Mononuclear cell (primary cell): ENCODE data around the gene MGAT4A. TPM values are rescaled to one million over a fixed set of nuclear protein-coding genes. Genes with fewer than 3 reads are reported as not detected.
A peak's percentile ranks its signal among the peaks of the same experiment; 100 is the strongest.
"Not testable (repeated sequence)": the region's sequence is repeated elsewhere in the genome, so short reads cannot be mapped to it uniquely, and the experiment has no call there.

Experiments used
- H3K27me3 ChIP-seq: 2 replicates; pipeline ENCODE4 v1.6.0; 2011; ENCODE audit warnings: low read length, control low read depth; ENCODE audit not compliant: insufficient read depth
- H3K4me1 ChIP-seq: 2 replicates; pipeline ENCODE4 v1.5.1; 2011; ENCODE audit warnings: mild to moderate bottlenecking, low read length, control low read depth; ENCODE audit not compliant: insufficient read depth
- H3K4me3 ChIP-seq: 2 replicates; pipeline ENCODE4 v1.5.1; 2011; ENCODE audit warnings: mild to moderate bottlenecking, low read length, moderate library complexity
- H3K9me3 ChIP-seq: 2 replicates; pipeline ENCODE4 v1.5.1; 2011; ENCODE audit warnings: low read depth, mild to moderate bottlenecking, control low read depth, low read length
- total RNA-seq: library from RNA; depleted of rRNA; stranded (reverse); fragments of >200 nt; gene quantifications from one replicate; pipeline ENCODE4 v1.2.3, GENCODE V29; 2012

MGAT4A gene
- total RNA-seq, 1 donor = 207 TPM

DNA sequence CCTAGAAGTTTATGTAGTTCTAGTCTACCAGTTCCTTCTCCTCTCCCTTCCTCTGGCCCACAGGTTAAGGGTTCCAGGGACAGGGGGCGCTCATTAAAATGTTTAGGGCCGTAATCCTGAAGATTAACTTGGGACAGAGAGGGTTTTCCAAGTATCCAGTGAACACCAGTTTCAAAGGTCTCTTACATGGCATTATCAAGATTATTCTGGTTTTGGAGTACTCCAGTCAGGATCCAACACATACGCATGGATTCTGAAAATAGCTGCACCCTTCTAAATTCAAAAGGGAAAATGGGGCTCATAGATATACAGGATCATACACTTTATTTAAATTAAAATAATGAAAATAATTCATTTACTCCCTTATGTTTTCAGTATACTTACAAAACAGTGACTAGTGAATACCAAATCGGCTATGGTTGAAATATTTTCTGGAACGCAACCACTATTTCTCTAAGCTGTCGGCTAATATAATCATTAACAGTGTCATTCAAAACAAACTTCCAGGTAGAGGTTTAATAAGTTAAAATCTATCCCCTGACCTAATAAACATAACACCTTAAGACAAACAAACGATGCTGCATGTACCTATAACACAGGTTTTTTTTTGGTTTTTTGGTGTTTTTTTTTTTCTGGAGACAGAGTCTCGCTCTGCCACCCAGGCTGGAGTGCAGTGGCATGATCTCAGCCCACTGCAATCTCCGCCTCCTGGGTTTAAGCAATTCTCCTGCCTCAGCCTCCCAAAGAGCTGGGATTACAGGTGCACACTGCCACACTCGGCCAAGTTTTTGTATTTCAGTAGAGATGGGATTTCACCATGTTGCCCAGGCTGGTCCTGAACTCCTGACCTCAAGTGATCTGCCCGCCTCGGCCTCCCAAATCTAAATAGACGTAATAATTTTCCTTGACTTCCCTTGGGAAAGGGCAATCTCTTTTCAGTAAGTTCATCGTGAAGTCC is 44.7 kb downstream of the MGAT4A start:
- peaks cover 20% of the 10 kb centered on the region for H3K4me1 ChIP-seq
- no peaks in the 10 kb centered on the region for H3K9me3 ChIP-seq
- H3K4me3 ChIP-seq = no peak overlapping the region
- H3K27me3 ChIP-seq = no peaks in the 10 kb centered on the region

DNA sequence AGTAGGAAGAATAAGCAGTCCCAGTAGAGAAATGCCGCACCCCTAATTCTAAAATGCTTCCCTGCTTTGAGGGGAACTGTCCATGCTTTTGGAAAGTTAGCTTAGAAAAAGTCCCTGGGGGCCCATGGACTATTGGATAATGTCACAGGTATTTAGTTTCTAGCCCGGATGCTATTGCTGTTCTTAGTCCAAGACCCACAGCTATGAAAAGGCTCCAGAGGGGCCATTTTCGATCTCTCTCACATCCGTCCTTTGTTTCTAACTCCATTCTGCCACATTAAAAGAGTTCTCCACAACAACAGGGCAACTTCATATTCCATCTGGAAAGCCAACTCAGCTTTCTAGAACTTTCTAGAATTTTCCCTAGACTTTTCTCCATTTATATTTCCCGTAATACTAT is 47.2 kb downstream of the MGAT4A start:
- peaks cover 16% of the 10 kb centered on the region for H3K4me1 ChIP-seq
- no peaks in the 10 kb centered on the region for H3K9me3 ChIP-seq
- no peak overlapping the region for H3K4me3 ChIP-seq
- no peaks in the 10 kb centered on the region for H3K27me3 ChIP-seq

DNA sequence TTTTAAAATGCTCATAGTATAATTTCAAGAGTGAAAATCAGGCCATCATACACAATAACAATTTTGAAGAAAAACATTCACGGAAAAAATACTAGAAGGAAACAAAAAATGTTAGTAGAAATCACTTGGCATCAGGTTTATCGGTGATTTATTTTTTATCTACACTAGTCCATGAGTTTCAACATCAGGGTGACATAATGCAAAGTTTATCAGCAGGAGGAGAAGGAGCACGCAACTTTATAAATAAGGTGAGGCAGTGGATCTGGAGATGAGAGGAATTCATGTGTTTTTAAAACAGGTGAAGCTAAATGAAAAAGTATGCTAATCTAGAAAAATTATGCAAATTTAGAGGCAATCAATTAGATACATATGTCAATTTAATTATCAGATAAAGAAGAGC is 54.2 kb downstream of the MGAT4A start:
- Histone ChIP-seq H3K9me3 (no peaks in the 10 kb centered on the region), H3K27me3 (no peaks in the 10 kb centered on the region), H3K4me3 (no peak overlapping the region), H3K4me1 (no peaks in the 10 kb centered on the region)

DNA sequence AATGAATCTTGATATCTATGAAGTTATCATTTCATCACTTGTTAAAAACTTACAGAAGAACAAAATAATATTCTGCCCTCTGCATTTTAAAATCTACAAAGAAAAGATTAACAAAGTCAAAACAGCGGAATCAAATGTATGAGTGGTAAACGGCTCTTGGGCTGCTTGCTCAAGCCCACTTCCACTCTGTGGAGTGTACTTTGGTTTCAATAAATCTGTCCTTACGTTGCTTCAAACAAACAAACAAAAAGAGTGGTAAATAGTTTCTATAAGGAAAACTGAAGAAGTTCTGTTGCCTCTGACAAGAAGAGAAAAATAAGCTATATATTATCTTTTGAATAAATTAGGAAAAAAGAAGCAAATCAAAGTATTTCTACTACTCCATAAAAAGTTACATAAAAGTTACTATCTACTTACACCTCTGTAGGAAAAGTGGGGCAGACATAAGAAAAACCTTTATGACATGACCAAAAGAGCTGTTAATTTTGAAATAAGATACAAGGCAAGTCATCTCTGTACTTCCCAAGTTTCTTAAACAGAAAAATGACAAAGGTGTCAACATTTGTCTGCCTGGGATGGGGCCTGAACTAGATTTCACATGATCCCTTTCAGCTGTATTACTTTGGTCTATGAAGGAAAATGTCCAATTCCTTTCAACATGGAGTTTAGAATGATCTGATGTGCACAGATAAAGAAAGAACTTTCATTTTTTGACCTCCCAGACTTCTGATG is 56.5 kb downstream of the MGAT4A start:
- H3K27me3 ChIP-seq = no peaks in the 10 kb centered on the region
- H3K9me3 ChIP-seq = no peaks in the 10 kb centered on the region
- H3K4me3 ChIP-seq = no peak overlapping the region
- no peaks in the 10 kb centered on the region for H3K4me1 ChIP-seq

GRCh38 chr2:98669675-98670074 is 61.3 kb downstream of the MGAT4A start:
- Histone ChIP-seq H3K9me3 (no peaks in the 10 kb centered on the region), H3K4me1 (peaks cover 20% of the 10 kb centered on the region), H3K4me3 (no peak overlapping the region), H3K27me3 (no peaks in the 10 kb centered on the region)

DNA sequence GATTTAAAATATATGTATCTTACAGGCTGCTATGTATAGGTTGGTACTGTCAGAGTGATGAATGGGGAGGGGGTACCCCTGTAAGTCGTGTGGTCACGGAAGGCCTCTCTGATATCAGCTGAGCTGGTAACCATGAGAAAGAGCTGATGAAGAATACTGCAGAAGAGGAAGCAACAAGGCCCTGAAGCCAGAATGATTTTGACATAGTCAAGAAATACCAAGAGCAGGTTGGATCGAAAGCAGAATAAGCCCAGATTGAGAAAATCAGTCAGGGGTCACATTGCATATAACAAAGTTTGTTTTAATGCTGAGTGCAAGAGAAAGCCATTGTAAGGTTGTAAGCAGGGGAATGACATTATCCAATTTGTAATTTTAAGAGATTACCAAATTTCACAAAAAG is 65.3 kb downstream of the MGAT4A start:
- H3K4me3 ChIP-seq = no peak overlapping the region
- H3K27me3 ChIP-seq = no peaks in the 10 kb centered on the region
- peaks cover 32% of the 10 kb centered on the region for H3K4me1 ChIP-seq
- H3K9me3 ChIP-seq = no peaks in the 10 kb centered on the region

GRCh38 chr2:98664323-98664722 is 66.6 kb downstream of the MGAT4A start:
- Histone ChIP-seq H3K27me3 (no peaks in the 10 kb centered on the region), H3K4me1 (peaks cover 35% of the 10 kb centered on the region), H3K9me3 (no peaks in the 10 kb centered on the region), H3K4me3 (no peak overlapping the region)

DNA sequence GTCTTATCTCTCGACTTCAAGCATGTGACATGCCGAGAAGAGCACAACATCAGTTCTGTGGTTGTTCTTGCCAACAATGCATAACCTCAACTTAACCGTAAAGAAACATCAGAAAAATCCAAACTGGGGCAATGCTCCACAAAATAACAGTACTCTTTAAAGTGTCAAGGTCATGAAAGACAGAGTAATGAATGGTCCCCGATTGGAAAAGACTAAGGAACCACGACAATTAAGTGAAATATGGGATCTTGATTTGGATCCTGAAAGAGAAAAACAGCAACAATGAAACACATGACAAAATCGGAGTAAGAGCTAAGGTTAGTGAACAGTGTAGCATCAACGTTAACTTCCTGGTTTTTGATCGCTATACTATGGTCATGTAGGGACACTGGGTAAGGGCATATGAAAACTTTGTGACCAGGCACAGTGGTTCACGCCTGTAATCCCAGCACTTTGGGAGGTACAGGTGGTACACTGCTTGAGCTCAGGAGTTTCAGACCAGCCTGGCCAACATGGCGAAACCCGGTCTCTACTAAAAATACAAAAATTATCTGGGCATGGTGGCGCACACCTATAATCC is 67.3 kb downstream of the MGAT4A start:
- H3K27me3 ChIP-seq = no peaks in the 10 kb centered on the region
- H3K4me3 ChIP-seq = no peak overlapping the region
- H3K4me1 ChIP-seq = peaks cover 41% of the 10 kb centered on the region
- H3K9me3 ChIP-seq = no peaks in the 10 kb centered on the region

DNA sequence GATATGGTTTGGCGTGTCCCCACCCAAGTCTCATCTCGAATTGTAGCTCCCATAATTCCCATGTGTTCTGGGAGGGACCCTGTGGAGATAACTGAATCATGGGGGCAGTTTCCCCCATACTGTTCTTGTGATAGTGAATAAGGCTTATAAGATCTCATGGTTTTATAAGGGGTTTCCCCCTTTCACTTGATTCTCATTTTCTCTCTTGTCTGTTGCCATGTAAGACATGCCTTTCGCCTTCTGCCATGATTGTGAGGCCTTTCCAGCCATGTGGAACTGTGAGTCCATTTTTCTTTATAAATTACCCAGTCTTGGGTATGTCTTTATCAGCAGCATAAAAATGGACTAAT is 71.5 kb downstream of the MGAT4A start:
- H3K4me3 ChIP-seq, H3K9me3 ChIP-seq: not testable (repeated sequence)

GRCh38 chr2:98658816-98659490 is 72.0 kb downstream of the MGAT4A start:
- Histone ChIP-seq H3K4me3 (peak overlapping the region; percentile 12), H3K27me3 (no peaks in the 10 kb centered on the region), H3K4me1 (peaks cover 27% of the 10 kb centered on the region), H3K9me3 (no peaks in the 10 kb centered on the region)

More for the DNA sequence above, 71.5 kb downstream of the MGAT4A start:
- H3K4me1 ChIP-seq = peaks cover 32% of the 10 kb centered on the region
- not testable (repeated sequence) for H3K27me3 ChIP-seq

DNA sequence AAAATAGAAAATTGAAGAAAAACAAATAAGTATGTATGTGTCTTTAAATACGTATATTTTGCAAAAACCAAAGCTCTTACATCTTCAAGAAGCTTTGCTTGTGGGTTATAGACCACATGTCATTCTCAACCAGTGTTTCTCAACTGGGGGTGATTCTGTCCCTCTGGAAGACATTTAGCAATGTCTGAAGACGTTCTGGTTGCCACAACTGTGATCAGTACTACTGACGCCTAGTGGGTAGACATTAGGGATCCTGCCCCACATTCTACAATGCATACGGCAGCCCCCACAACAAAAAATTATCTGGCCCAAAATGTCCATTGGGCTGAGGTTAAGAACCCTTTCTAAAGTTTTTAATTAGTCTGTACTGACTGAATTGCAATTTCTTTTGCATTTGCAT is 74.1 kb downstream of the MGAT4A start:
- Histone ChIP-seq H3K4me3 (no peak overlapping the region), H3K4me1 (peaks cover 28% of the 10 kb centered on the region), H3K9me3 (no peaks in the 10 kb centered on the region), H3K27me3 (no peaks in the 10 kb centered on the region)

- H3K4me1 ChIP-seq = peaks cover 28% of the 10 kb centered on the region
- no peaks in the 10 kb centered on the region for H3K27me3 ChIP-seq
- no peaks in the 10 kb centered on the region for H3K9me3 ChIP-seq
- no peak overlapping the region for H3K4me3 ChIP-seq
Observed at GRCh38 chr2:98654699-98655495, 76.0 kb downstream of the MGAT4A start.

GRCh38 chr2:98650998-98651397 is 79.9 kb downstream of the MGAT4A start:
- H3K27me3 ChIP-seq = no peaks in the 10 kb centered on the region
- H3K4me3 ChIP-seq = no peak overlapping the region
- H3K9me3 ChIP-seq = no peaks in the 10 kb centered on the region
- H3K4me1 ChIP-seq = peaks cover 20% of the 10 kb centered on the region

GRCh38 chr2:98649992-98650375 is 80.9 kb downstream of the MGAT4A start:
- Histone ChIP-seq H3K27me3 (no peaks in the 10 kb centered on the region), H3K4me1 (peaks cover 18% of the 10 kb centered on the region), H3K9me3 (no peaks in the 10 kb centered on the region), H3K4me3 (no peak overlapping the region)
